Spleen (tissue), 11 donors: ENCODE data around the gene VENTX. TPM values are rescaled to one million over a fixed set of nuclear protein-coding genes. Genes with fewer than 3 reads are reported as not detected.

Experiments
- DNase-seq: peaks from one replicate; pipeline ENCODE4 v3.0.0-alpha.2; 2020
- H3K27ac ChIP-seq, 8 donors: fragments of 200-600 bp; sonication (generic) in 7 of 8; 1 replicate in 4 of 8; 2 replicates in 4 of 8; pipeline versions ENCODE4 v1.5.0 to v1.8.0; 2016 to 2021; ENCODE audit warnings: inconsistent platforms in 4 of 8, mild to moderate bottlenecking in 4 of 8, moderate library complexity in 1 of 8
- H3K27me3 ChIP-seq, 7 donors: fragments of 200-600 bp; sonication (generic) in 6 of 7; replicated peaks in 1 of 7; 1 replicate in 4 of 7; 2 replicates in 3 of 7; pipeline versions ENCODE4 v1.5.0 to v1.8.0; 2016 to 2021; ENCODE audit warnings: inconsistent platforms in 3 of 7, mild to moderate bottlenecking in 1 of 7
- H3K36me3 ChIP-seq, 6 donors: fragments of 200-600 bp; sonication (generic) in 5 of 6; 1 replicate in 4 of 6; 2 replicates in 2 of 6; pipeline versions ENCODE4 v1.5.0 to v1.8.0; 2016 to 2021; ENCODE audit warnings: inconsistent platforms in 2 of 6
- H3K4me1 ChIP-seq, 6 donors: fragments of 200-600 bp; sonication (generic) in 5 of 6; 1 replicate in 3 of 6; 2 replicates in 3 of 6; pipeline versions ENCODE4 v1.5.0 to v1.8.0; 2016 to 2021; ENCODE audit warnings: inconsistent platforms in 3 of 6
- H3K4me3 ChIP-seq, 8 donors: fragments of 200-600 bp; sonication (generic) in 7 of 8; 1 replicate in 4 of 8; 2 replicates in 4 of 8; pipeline versions ENCODE4 v1.5.0 to v1.8.0; 2016 to 2021; ENCODE audit warnings: inconsistent platforms in 4 of 8, mild to moderate bottlenecking in 4 of 8, moderate library complexity in 2 of 8
- H3K9me3 ChIP-seq, 8 donors: fragments of 200-600 bp; sonication (generic) in 7 of 8; 1 replicate in 4 of 8; 2 replicates in 4 of 8; pipeline versions ENCODE4 v1.5.0 to v1.8.0; 2016 to 2021; ENCODE audit warnings: inconsistent platforms in 4 of 8
- POLR2A ChIP-seq, 3 donors: fragments of 450-650 bp; IDR thresholded peaks; one replicate each; pipeline ENCODE4 v1.5.1; 2017; ENCODE audit warnings: antibody characterized with exemption in 3 of 3, mild to moderate bottlenecking in 1 of 3
- POLR2AphosphoS5 ChIP-seq, 3 donors: sonication (generic); formaldehyde crosslinking; IDR thresholded peaks; one replicate each; pipeline ENCODE4 v1.5.1; 2017; ENCODE audit warnings: antibody characterized with exemption in 3 of 3
- WGBS, 5 donors: extraction: QIAGEN DNeasy Blood & Tissue Kit in 3 of 5; methylation state at CpG; one replicate each; pipeline versions ENCODE4 v1.1.5 to v1.1.7; 2013 to 2018; 5-methylcytosine and 5-hydroxymethylcytosine counted together
- intact Hi-C: fragments of 100-400 bp; cut with DNase I; formaldehyde crosslinking; loops from one replicate; pipeline ENCODE4 v1.15.0; 2023; ENCODE audit warnings: low total_unique reads
- polyA plus RNA-seq, 3 donors: library from polyadenylated mRNA; stranded (reverse); fragments of 200-250 nt; gene quantifications; one replicate each; pipeline ENCODE4 v1.2.1, GENCODE V29; 2013
- total RNA-seq, 7 donors: library from RNA; depleted of rRNA in 3 of 7; stranded (reverse); fragments of >200 nt in 3 of 7; fragmentation: NEBNext Ultra II Directional in 4 of 7; extraction: Animal tissue kit (Norgen Biotek cat#: 25700) in 4 of 7; gene quantifications; one replicate each; pipeline versions ENCODE4 v1.1.0 to v1.2.1, GENCODE V29; 2016 to 2021
- TF ChIP-seq, protein P1 (sequence below), 11 experiments: fragments of 200-600 bp in 7 of 11; fragments of 450-650 bp in 4 of 11; sonication (generic) in 4 of 11; IDR thresholded peaks in 8 of 11; conservative IDR thresholded peaks in 3 of 11; 1 replicate in 7 of 11; 2 replicates in 4 of 11; pipeline versions ENCODE4 v1.4.0 to v1.8.0; 2016 to 2021; ENCODE audit warnings: antibody characterized with exemption in 11 of 11, inconsistent platforms in 4 of 11, mild to moderate bottlenecking in 1 of 11
- donor health status: healthy with polysubstance abuse.
- donor health status: DM: no; HTN: no; CAD: no; lungs with moderate emphysema.
- donor health status: DM: no; HTN: no; CAD: no.
- donor health status: Bipolar disorder and iron deficiency.
- donor health status: healthy.
- donor health status: DM: no; HTN: no; CAD: no.
- donor health status: DM: yes; HTN: yes; CAD: no.

The VENTX gene
- total and polyA plus RNA-seq, 10 donors: 0.76 to 10.4 (median 3.2) TPM

DNA sequence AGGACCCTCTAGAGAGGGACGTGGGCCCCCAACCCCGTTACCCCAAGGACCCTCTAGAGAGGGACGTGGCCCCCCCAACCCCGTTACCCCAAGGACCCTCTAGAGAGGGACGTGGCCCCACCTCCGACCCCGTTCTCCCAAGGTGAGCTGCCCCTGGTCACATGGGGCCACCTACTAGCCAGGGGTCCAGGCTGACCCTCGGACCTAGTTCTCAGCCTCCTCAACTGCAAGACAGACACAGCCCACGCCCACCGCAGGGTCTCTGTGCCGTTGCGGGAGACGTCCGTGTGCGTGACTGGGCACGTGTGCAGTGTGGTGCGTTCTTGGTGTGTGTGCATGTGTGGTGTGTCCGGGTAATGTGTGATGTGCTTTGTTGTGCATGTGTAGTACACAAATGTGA, 29.2 kb upstream of the VENTX start:
- H3K27me3 ChIP-seq: peaks cover 0 to 34% (median 0%) of the 10 kb centered on the region in 7 donors
- H3K27ac ChIP-seq: no peak overlapping the region
- no peak overlapping the region for H3K4me3 ChIP-seq
- DNase-seq: no peak
- intact Hi-C loops: no loop called here
- no peaks in the 10 kb centered on the region for H3K36me3 ChIP-seq
- 90 to 100% (median 94%) methylated on average over 2 to 18 of the region's 18 CpGs for WGBS, 5 donors
- H3K4me1 ChIP-seq: no peaks in the 10 kb centered on the region
- TF ChIP-seq POLR2A (IDR thresholded peaks at IDR 0.05): no peak
- no peak for TF ChIP-seq POLR2AphosphoS5 (IDR thresholded peaks at IDR 0.05)
- TF ChIP-seq, protein P1, sequence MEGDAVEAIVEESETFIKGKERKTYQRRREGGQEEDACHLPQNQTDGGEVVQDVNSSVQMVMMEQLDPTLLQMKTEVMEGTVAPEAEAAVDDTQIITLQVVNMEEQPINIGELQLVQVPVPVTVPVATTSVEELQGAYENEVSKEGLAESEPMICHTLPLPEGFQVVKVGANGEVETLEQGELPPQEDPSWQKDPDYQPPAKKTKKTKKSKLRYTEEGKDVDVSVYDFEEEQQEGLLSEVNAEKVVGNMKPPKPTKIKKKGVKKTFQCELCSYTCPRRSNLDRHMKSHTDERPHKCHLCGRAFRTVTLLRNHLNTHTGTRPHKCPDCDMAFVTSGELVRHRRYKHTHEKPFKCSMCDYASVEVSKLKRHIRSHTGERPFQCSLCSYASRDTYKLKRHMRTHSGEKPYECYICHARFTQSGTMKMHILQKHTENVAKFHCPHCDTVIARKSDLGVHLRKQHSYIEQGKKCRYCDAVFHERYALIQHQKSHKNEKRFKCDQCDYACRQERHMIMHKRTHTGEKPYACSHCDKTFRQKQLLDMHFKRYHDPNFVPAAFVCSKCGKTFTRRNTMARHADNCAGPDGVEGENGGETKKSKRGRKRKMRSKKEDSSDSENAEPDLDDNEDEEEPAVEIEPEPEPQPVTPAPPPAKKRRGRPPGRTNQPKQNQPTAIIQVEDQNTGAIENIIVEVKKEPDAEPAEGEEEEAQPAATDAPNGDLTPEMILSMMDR (IDR thresholded peaks at IDR 0.05 in 8 of 11, conservative IDR thresholded peaks at IDR 0.05 in 3 of 11): no peak
- no peaks in the 10 kb centered on the region for H3K9me3 ChIP-seq

DNA sequence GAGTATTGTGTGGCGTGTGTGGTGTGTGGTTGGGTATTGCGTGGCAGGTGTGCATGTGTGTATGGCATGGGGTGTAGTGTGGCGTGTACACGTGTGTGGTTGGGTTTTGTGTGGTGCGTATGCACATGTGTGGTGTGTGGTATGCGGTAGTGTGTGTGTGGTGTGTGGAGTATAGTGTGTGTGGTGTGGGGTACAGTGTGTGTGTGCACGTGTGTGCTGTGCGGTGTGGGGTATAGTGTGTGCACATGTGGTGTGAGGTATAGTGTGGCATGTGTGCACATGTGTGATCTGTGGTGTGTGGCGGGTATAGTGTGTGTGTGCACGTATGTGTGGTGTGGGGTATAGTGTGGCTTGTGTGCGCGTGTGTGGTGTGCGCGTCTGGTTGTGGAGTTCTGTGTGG, 28.5 kb upstream of the VENTX start:
- Histone ChIP-seq H3K36me3 (no peaks in the 10 kb centered on the region), H3K4me1 (no peaks in the 10 kb centered on the region), H3K9me3 (no peaks in the 10 kb centered on the region), H3K27me3 (peaks cover 0 to 40% (median 0%) of the 10 kb centered on the region in 7 donors), H3K27ac (no peak overlapping the region), H3K4me3 (no peak overlapping the region)
- WGBS, 5 donors: 91 to 98% (median 98%) methylated on average over 14 of the region's 14 CpGs
- TF ChIP-seq, protein P1 (IDR thresholded peaks at IDR 0.05 in 8 of 11, conservative IDR thresholded peaks at IDR 0.05 in 3 of 11): no peak
- no peak for TF ChIP-seq POLR2AphosphoS5 (IDR thresholded peaks at IDR 0.05)
- no peak for TF ChIP-seq POLR2A (IDR thresholded peaks at IDR 0.05)
- DNase-seq: no peak
- intact Hi-C loops: no loop called here

DNA sequence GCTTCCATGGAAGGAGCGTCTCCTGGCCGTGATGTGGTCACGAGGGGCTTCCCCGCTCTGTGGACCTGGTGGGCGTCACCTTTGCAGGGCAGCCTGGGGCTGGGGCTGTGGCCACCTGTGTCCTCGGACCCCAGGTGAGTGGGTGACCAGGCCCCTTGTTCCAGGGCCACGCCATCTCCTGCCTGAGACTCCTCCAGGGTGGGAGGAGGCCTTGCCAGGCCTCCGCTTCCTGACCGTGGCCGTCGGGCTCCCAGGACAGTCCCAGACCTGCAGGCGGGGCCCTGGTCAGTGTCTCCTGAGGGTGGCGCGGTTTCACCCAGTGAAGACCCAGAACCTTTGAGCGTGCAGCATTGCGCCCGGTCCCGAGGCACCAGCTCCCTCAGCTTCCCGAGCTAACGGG, 28.0 kb upstream of the VENTX start:
- TF ChIP-seq POLR2AphosphoS5 (IDR thresholded peaks at IDR 0.05) (no peak), POLR2A (IDR thresholded peaks at IDR 0.05) (no peak)
- TF ChIP-seq, protein P1 (IDR thresholded peaks at IDR 0.05 in 8 of 11, conservative IDR thresholded peaks at IDR 0.05 in 3 of 11): no peak
- Histone ChIP-seq H3K4me1 (no peaks in the 10 kb centered on the region), H3K4me3 (no peak overlapping the region), H3K9me3 (no peaks in the 10 kb centered on the region), H3K27me3 (peaks cover 0 to 45% (median 0%) of the 10 kb centered on the region in 7 donors), H3K36me3 (no peaks in the 10 kb centered on the region), H3K27ac (no peak overlapping the region)
- 86 to 94% (median 89%) methylated on average over 5 to 20 of the region's 20 CpGs for WGBS, 5 donors
- intact Hi-C loops: no loop called here
- no peak for DNase-seq

DNA sequence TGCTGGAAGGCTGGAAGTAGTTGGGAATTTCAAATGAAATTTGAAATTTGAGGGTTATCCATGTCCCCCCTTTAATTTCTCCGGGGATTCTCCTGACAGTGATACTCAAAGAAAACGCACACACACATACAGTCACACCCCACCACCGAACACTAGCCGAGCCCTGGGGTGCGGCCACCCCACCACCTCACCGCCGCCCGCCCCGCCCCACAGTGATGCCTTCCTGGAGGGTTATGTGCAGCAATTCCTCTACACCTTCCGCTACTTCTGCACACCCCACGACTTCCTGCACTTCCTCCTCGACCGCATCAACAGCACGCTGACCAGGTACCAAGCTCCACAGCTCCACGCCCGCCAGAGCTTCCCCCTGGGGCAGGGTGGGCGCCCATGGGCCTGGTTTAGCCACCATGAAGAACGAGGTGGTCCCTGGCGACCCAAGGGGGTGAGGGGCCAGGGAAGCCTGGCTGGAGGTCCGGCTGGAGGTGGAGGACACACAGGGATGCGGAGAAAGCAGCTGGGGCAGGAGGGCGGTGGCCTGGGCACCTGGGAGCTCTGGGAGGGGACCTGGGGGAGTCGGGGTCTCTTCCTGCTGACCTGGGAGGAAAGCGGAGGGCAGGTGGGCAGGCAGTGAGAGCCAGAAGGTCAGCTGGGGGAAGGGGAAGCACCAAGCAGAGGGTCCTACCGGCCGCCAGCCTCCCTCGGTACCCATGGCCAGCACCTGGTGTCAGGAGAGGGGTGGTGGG, 27.1 kb upstream of the VENTX start:
- Histone ChIP-seq H3K4me3 (no peak overlapping the region), H3K27me3 (peaks cover 0 to 48% (median 0%) of the 10 kb centered on the region in 7 donors), H3K27ac (no peak overlapping the region), H3K9me3 (no peaks in the 10 kb centered on the region), H3K4me1 (no peaks in the 10 kb centered on the region), H3K36me3 (no peaks in the 10 kb centered on the region)
- no peak for DNase-seq
- TF ChIP-seq, protein P1 (IDR thresholded peaks at IDR 0.05 in 8 of 11, conservative IDR thresholded peaks at IDR 0.05 in 3 of 11): no peak
- TF ChIP-seq POLR2AphosphoS5 (IDR thresholded peaks at IDR 0.05): no peak
- no peak for TF ChIP-seq POLR2A (IDR thresholded peaks at IDR 0.05)
- intact Hi-C loops: no loop called here
- 47 to 60% (median 57%) methylated on average over 24 to 27 of the region's 27 CpGs for WGBS, 5 donors
